Bronchial smooth muscle cell (primary cell): Measurements from ENCODE around the gene ILF3. TPM values are rescaled to one million over a fixed set of nuclear protein-coding genes. Genes with fewer than 3 reads are reported as not detected.

Experiments
- total RNA-seq: library from RNA; depleted of rRNA; stranded (reverse); fragments of >200 nt; gene quantifications from 2 replicates; pipeline ENCODE4 v1.2.1, GENCODE V29; 2014

Gene ILF3
- total RNA-seq, result 56.8 and 70.9 TPM in 2 replicates

GRCh38 chr19:10653732-10654609 lies at the start of gene ILF3:
TSS of gene ILF3 (plus strand) at chr19:10654346. CDS start at chr19:10670606, 16,260 bp downstream.

GRCh38 chr19:10625003-10625761 lies 29.0 kb upstream of the ILF3 start, which contains the start of gene SLC44A2:
TSS of gene SLC44A2 (plus strand) at chr19:10625553. CDS start at chr19:10625634, 81 bp downstream.

GRCh38 chr19:10717356-10718204 lies 63.4 kb downstream of the ILF3 start, which contains the start of gene DNM2:
TSS of gene DNM2 (plus strand) at chr19:10718079. CDS start at chr19:10718243, 164 bp downstream.

Other genes starting within 250 kb of the ILF3 start
- 2.4 and 5.3 TPM in 2 replicates for gene PDE4A, start 233.8 kb upstream of the ILF3 start, total RNA-seq
- gene KEAP1, start 151.0 kb upstream of the ILF3 start, total RNA-seq, result 99.0 and 146 TPM in 2 replicates
- gene S1PR5, start 136.9 kb upstream of the ILF3 start, total RNA-seq, result under 0.01 and 0.16 TPM in 2 replicates
- gene ATG4D, start 110.4 kb upstream of the ILF3 start, total RNA-seq, result 6.1 and 6.9 TPM in 2 replicates
- 6.9 and 7.7 TPM in 2 replicates for gene KRI1, start 88.3 kb upstream of the ILF3 start, total RNA-seq
- 4.3 and 7.7 TPM in 2 replicates for gene CDKN2D, start 85.4 kb upstream of the ILF3 start, total RNA-seq
- not detected in 2 replicates for gene AP1M2, start 67.0 kb upstream of the ILF3 start, total RNA-seq
- 18.8 and 20.8 TPM in 2 replicates for gene SLC44A2, start 28.8 kb upstream of the ILF3 start, total RNA-seq
- gene QTRT1, start 47.1 kb downstream of the ILF3 start, total RNA-seq, result 32.8 and 47.1 TPM in 2 replicates
- gene DNM2, start 63.7 kb downstream of the ILF3 start, total RNA-seq, result 73.2 and 76.1 TPM in 2 replicates
- gene TMED1, start 181.9 kb downstream of the ILF3 start, total RNA-seq, result 43.0 and 50.6 TPM in 2 replicates
- 1.2 and 1.3 TPM in 2 replicates for gene C19orf38, start 194.1 kb downstream of the ILF3 start, total RNA-seq
- 21.7 and 22.7 TPM in 2 replicates for gene CARM1, start 217.2 kb downstream of the ILF3 start, total RNA-seq